ENCODE measurements around the gene PITPNC1.

GRCh38 chr17:67617304-67617899, 240.3 kb downstream of the PITPNC1 start:
- TF ChIP-seq TCF7L2 (IDR thresholded peaks at IDR 0.05; ENCODE audit: low read depth, low read length) (no peak), CTCF (IDR thresholded peaks at IDR 0.05) (no peak), REST (IDR thresholded peaks at IDR 0.05; ENCODE audit: insufficient read depth in 1 of 2, low read depth in 2 of 2, low read length in 1 of 2) (no peak)

Measured in Panc1 (cell line).